Measurements from ENCODE around the gene MTCH2.

DNA sequence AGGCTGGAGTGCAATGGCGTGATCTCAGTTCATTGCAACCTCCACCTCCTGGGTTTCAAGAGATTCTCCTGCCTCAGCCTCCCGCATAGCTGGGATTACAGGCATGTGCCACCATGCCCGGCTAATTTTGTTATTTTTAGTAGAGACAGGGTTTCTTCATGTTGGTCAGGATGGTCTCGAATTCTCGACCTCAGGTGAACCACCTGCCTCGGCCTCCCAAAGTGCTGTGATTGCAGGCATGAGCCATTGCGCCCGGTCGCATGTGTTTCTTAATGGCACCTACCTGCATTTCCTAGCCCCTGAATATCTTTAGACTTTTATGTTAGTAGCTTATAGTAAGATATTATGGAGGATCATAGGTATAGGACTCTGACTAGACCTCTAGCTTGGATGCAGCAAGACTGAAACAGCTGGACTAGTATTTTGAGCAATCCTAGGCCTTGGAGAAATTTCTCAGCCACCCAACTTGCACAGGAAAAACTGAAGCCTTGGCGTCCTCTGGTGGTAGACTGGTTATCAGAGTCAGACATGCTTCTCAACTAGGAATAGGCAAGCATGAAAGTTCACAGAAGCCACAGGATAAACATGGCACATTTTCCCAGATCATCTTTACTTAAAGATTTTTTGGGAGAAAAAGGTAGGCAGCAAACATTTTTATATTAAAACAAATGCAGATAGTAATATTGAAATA lies 25.5 kb downstream of the MTCH2 start:
- TF ChIP-seq, protein P1, sequence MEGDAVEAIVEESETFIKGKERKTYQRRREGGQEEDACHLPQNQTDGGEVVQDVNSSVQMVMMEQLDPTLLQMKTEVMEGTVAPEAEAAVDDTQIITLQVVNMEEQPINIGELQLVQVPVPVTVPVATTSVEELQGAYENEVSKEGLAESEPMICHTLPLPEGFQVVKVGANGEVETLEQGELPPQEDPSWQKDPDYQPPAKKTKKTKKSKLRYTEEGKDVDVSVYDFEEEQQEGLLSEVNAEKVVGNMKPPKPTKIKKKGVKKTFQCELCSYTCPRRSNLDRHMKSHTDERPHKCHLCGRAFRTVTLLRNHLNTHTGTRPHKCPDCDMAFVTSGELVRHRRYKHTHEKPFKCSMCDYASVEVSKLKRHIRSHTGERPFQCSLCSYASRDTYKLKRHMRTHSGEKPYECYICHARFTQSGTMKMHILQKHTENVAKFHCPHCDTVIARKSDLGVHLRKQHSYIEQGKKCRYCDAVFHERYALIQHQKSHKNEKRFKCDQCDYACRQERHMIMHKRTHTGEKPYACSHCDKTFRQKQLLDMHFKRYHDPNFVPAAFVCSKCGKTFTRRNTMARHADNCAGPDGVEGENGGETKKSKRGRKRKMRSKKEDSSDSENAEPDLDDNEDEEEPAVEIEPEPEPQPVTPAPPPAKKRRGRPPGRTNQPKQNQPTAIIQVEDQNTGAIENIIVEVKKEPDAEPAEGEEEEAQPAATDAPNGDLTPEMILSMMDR (optimal IDR thresholded peaks at IDR 0.05 in 1 of 3, IDR thresholded peaks at IDR 0.05 in 1 of 3, conservative IDR thresholded peaks at IDR 0.05 in 1 of 3; ENCODE audit: extremely low read depth in 1 of 3, insufficient read depth in 2 of 3, low read length in 3 of 3): peak; percentile 60 to 70 (median 69)
- TF ChIP-seq EZH2 (IDR thresholded peaks at IDR 0.05; ENCODE audit: low read length): no peak

Measured in keratinocyte (primary cell).